GM06990 (cell line): Measurements from ENCODE around the gene CCDC121.
A peak's percentile ranks its signal among the peaks of the same experiment; 100 is the strongest.

Experiments
- DNase-seq: peaks from one replicate; pipeline ENCODE4 v3.0.0-alpha.2; 2011; ENCODE audit not compliant: insufficient read length; ENCODE audit errors: extremely low read depth
- H3K27me3 ChIP-seq: replicated peaks from 2 replicates; pipeline ENCODE4 v1.6.0; 2011; ENCODE audit warnings: low read length; ENCODE audit not compliant: control insufficient read depth, insufficient read depth
- H3K36me3 ChIP-seq: 2 replicates; pipeline ENCODE4 v1.5.1; 2011; ENCODE audit warnings: low read length; ENCODE audit not compliant: control insufficient read depth, insufficient read depth
- H3K4me3 ChIP-seq: replicated peaks from 2 replicates; pipeline ENCODE4 v1.5.1; 2011; ENCODE audit warnings: low read depth, mild to moderate bottlenecking, control low read depth, low read length
- TF ChIP-seq, protein P1 (sequence below): IDR thresholded peaks from 2 replicates; pipeline ENCODE4 v1.5.1; 2011; ENCODE audit warnings: low read length, control low read depth, mild to moderate bottlenecking, inconsistent platforms; ENCODE audit not compliant: insufficient read depth, poor library complexity, severe bottlenecking

Gene CCDC121

DNA sequence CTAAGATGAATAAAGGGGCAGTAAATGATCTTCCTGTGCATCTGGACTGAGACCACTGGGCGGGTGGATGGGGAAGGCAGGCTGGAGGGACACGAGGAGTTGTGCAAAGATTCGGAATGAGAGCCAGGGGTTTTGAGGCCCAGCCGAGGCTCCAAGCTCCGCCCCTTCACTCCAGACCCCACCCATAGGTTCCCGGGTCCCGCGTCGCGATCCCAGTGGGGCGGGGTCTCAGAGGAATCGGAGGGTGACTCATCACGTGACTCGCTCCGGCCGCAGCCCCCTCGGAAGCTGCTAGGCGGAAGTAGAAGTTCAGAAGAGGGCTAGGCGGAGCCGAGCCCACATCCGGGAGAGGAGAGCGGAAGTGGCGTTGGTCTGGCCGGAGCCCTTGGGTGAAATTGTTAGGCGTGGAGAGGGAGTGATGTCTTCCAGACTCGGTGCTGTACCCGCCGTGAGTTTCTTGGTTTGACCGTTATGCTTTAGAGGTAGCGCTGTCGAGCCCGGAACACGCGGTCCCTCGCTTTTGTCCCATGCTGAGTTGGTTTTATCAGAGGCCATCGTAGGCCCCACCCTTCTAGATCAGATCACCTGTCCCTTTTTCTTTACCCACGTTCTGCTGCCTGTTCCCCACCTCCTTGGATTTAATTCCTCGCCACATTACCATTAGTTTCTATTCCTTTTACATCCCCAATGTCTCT, 46.0 kb downstream of the CCDC121 start, which contains the start of gene ZNF512:
TSS of gene ZNF512 (plus strand) at position 348 of the 695 bp plus-strand sequence. CDS start at position 419, 71 bp downstream.
- no peaks in the 10 kb centered on the region for H3K36me3 ChIP-seq
- peak; percentile 92 for DNase-seq
- peak within 1 kb of the TSS; percentile 92 for H3K4me3 ChIP-seq
- TF ChIP-seq, protein P1, sequence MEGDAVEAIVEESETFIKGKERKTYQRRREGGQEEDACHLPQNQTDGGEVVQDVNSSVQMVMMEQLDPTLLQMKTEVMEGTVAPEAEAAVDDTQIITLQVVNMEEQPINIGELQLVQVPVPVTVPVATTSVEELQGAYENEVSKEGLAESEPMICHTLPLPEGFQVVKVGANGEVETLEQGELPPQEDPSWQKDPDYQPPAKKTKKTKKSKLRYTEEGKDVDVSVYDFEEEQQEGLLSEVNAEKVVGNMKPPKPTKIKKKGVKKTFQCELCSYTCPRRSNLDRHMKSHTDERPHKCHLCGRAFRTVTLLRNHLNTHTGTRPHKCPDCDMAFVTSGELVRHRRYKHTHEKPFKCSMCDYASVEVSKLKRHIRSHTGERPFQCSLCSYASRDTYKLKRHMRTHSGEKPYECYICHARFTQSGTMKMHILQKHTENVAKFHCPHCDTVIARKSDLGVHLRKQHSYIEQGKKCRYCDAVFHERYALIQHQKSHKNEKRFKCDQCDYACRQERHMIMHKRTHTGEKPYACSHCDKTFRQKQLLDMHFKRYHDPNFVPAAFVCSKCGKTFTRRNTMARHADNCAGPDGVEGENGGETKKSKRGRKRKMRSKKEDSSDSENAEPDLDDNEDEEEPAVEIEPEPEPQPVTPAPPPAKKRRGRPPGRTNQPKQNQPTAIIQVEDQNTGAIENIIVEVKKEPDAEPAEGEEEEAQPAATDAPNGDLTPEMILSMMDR = peak; percentile 10
- no peaks in the 10 kb centered on the region for H3K27me3 ChIP-seq

DNA sequence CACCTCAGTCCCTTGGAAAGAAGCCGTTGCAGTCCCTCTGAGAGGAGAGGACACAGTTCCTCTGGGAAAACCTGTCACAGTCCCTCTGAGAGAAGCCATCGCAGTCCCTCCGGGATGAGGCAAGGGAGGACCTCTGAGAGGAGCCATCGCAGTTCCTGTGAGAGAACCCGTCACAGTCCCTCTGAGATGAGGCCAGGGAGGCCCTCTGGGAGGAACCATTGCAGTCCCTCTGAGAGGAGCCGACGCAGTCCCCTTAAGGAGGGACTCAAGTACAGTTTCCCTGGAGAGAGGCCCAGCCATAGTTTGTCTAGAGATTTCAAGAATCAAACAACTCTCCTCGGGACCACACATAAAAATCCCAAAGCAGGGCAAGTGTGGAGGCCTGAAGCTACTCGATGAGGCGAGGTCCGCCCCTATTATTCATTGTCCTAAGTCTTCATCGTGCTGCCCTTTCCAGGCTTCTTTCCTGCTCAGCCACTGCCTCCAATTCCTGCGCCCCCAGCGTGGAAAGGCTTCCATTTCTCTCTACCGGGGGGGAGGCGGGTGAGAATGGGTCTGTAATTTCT, 46.6 kb downstream of the CCDC121 start:
- no peaks in the 10 kb centered on the region for H3K36me3 ChIP-seq
- no peak for DNase-seq
- peak overlapping the region; percentile 92 for H3K4me3 ChIP-seq
- no peaks in the 10 kb centered on the region for H3K27me3 ChIP-seq
- TF ChIP-seq, protein P1 = no peak

DNA sequence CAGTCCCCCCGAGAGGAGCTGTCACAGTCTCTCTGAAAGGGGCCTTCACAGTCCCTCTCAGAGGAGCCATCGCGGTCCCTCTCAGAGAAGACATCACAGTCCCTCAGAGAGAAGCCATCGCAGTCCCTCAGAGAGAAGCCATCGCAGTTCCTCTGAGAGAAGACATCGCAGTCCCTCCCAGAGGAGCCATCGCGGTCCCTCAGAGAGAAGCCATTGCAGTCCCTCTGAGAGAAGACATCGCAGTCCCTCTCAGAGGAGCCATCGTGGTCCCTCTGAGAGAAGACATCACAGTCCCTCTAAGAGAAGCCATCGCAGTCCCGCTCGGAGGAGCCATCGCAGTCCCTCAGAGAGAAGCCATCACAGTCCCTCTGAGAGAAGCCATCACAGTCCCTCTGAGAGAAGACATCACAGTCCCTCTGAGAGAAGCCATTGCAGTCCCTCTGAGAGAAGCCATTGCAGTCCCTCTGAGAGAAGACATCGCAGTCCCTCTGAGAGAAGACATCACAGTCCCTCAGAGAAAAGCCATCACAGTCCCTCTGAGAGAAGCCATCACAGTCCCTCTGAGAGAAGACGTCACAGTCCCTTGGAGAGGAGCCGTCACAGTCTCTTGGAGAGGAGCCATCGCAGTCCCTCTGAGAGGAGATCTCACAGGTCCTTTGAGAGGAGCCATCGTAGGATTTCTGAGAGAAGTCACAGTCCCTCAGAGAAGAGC, 47.2 kb downstream of the CCDC121 start:
- DNase-seq = no peak
- Histone ChIP-seq H3K4me3 (no peak overlapping the region), H3K27me3 (no peaks in the 10 kb centered on the region), H3K36me3 (no peaks in the 10 kb centered on the region)
- TF ChIP-seq, protein P1 = no peak
